HAP-1 (cell line): ENCODE measurements around the gene APOE.
A peak's percentile ranks its signal among the peaks of the same experiment; 100 is the strongest.

Experiments
- DNase-seq, 2 experiments: peaks; one replicate each; pipeline ENCODE4 v3.0.0-alpha.2; 2016 to 2020; ENCODE audit warnings: low spot score in 2 of 2
- H3K27me3 ChIP-seq: fragments of 250-450 bp; sonication (Bioruptor Pico); 2 replicates; pipeline ENCODE4 v1.5.1; 2020; ENCODE audit warnings: low read depth, mild to moderate bottlenecking, moderate library complexity
- H3K36me3 ChIP-seq: fragments of 250-450 bp; sonication (Bioruptor Pico); replicated peaks from 2 replicates; pipeline ENCODE4 v1.5.1; 2020; ENCODE audit warnings: mild to moderate bottlenecking
- H3K4me1 ChIP-seq: fragments of 250-450 bp; sonication (Bioruptor Pico); 2 replicates; pipeline ENCODE4 v1.5.1; 2020; ENCODE audit warnings: mild to moderate bottlenecking
- H3K4me3 ChIP-seq: fragments of 250-450 bp; sonication (Bioruptor Pico); 2 replicates; pipeline ENCODE4 v1.5.1; 2020; ENCODE audit warnings: mild to moderate bottlenecking, moderate library complexity
- H3K9me3 ChIP-seq: fragments of 250-450 bp; sonication (Bioruptor Pico); 2 replicates; pipeline ENCODE4 v1.5.1; 2020; ENCODE audit warnings: mild to moderate bottlenecking, moderate library complexity
- in situ Hi-C: fragments of 300-500 bp; cut with MboI; formaldehyde crosslinking; loops from 3 replicates; pipeline ENCODE4 v1.14.3; 2020; ENCODE audit warnings: low sequenced_read_pairs, inconsistent platforms, mixed read lengths

The APOE gene

DNA sequence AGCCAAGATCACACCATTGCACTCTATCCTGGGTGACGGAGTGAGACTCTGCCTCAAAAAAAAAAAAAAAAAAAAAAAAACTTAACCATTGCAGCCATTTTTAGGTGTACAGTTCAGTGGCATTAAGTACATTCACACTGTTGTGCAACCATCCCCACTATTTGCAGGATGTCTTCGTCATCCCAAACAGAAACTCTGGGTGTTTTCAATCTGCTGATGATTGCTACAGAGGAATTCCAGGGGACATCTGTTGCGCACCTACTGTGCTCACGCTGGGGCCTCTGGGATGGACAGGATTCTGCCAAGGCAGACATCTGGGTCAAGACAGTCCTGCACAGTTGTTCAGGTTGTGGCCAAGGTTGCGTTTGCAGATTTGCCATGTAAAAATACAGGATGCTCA, 34.1 kb downstream of the APOE start:
- Histone ChIP-seq H3K4me1 (no peaks in the 10 kb centered on the region), H3K27me3 (no peaks in the 10 kb centered on the region), H3K36me3 (no peaks in the 10 kb centered on the region), H3K9me3 (no peaks in the 10 kb centered on the region), H3K4me3 (no peak overlapping the region)
- no peak for DNase-seq
- in situ Hi-C loops: no loop called here

DNA sequence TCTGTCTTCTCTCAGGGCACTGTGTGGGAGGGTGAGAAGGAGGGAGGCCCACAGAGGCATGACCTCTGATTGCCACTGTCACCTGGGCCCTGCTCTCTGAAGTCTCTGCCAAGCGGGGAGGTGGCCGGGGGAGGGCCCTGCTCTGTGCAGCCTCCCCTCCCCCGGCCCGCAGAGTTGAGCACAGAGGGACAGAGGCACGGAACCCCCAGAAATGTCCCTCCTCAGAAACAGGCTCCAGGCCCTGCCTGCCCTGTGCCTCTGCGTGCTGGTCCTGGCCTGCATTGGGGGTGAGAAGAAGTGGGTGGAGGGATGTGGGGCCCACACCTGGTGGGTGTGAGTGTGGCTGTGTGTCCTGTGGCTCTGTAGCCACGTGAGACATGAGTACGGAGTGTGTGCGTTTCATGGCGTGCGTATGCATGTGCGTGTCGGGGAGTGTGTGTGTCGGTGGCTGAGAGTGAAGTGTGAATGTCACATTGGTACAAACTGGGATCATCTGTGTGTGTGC, 36.5 kb downstream of the APOE start, which contains the start of gene APOC4:
Gene APOC4 (plus strand): TSS at position 171 of the 505 bp plus-strand sequence. CDS start 41 bp downstream, at position 212.
- no peaks in the 10 kb centered on the region for H3K9me3 ChIP-seq
- H3K4me3 ChIP-seq: no peak within 1 kb of the TSS
- no peak for DNase-seq
- no peaks in the 10 kb centered on the region for H3K36me3 ChIP-seq
- in situ Hi-C loops: no loop called here
- no peaks in the 10 kb centered on the region for H3K27me3 ChIP-seq
- H3K4me1 ChIP-seq: no peaks in the 10 kb centered on the region

DNA sequence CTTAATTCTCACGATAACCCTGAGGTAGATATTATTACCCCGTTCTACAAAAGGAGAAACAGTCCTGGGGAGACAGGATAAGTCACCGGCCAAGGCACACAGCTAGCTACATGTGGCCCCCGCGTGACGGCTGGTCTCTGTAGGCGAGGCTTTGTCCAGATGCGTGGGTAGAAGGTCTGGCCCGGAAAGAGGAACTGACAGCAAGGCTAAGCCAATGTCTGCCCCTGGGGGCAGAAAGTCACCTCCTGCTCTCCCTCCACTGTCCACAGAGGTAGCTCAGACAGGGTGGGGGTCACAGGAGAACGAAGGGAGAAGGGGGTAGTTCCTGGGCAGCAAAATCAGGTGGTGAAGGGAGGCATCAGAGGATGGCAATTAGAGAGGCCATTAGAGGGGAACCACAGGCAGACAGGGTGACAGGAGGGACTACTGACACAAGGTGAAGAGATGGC, 38.2 kb downstream of the APOE start:
- no peaks in the 10 kb centered on the region for H3K9me3 ChIP-seq
- in situ Hi-C loops: no loop called here
- H3K4me1 ChIP-seq: no peaks in the 10 kb centered on the region
- no peaks in the 10 kb centered on the region for H3K27me3 ChIP-seq
- no peak overlapping the region for H3K4me3 ChIP-seq
- H3K36me3 ChIP-seq: no peaks in the 10 kb centered on the region
- no peak for DNase-seq

DNA sequence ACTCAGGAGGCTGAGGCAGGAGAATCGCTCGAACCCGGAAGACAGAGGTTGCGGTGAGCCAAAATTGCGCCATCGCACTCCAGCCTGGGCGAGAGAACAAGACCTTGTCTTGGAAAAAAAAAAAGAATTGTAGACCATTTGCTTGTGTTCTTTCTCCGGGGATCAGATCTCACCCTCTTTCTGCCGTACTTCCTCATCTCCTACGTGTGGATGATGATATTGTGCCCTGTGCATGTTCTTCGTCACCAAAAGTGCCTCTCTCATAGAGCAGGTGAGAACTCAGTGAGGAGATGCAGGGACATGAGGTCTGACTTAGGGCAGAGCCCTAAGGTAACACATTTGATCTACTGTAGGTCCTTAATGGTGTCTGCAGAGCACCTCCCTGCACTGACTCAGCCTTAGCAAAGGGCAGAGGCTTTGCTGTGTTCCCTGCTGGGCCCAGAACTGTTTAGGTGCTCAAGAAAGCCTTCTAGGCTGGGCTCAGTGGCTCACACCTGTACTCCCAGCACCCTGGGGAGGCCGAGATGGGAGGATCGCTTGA, 41.5 kb downstream of the APOE start:
- H3K4me3 ChIP-seq: no peak overlapping the region
- in situ Hi-C loops: loop anchor here (5.0 kb wide), 1 partner anchor 40 kb away; the partner anchor contains the start of gene APOE
- H3K36me3 ChIP-seq: peaks cover 8% of the 10 kb centered on the region; the same call in 1 of the 2 replicates
- DNase-seq: no peak
- H3K4me1 ChIP-seq: no peaks in the 10 kb centered on the region
- no peaks in the 10 kb centered on the region for H3K9me3 ChIP-seq
- no peaks in the 10 kb centered on the region for H3K27me3 ChIP-seq

DNA sequence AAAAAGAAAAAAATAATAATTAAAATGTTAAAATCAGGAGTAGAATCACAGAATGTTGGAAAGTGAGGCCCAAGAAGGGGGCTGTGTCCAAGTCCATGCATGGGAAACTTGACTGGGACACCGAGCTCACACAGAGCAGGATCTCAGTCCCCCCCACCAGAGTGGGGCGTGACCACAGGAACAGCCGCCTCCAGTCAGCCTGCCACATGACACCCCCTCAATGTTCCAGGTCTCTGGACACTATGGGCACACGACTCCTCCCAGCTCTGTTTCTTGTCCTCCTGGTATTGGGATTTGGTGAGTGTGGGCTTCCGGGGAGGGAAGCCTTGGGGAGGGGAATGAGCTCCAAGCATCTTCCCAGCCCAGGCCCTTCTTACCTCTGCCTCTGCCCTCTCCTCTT, 42.6 kb downstream of the APOE start:
- in situ Hi-C loops: loop anchor here (5.0 kb wide), 1 partner anchor 41 kb away; the partner anchor contains the start of gene APOE
- Histone ChIP-seq H3K27me3 (no peaks in the 10 kb centered on the region), H3K4me3 (no peak overlapping the region), H3K4me1 (no peaks in the 10 kb centered on the region), H3K36me3 (peaks cover 8% of the 10 kb centered on the region; the same call in 1 of the 2 replicates), H3K9me3 (no peaks in the 10 kb centered on the region)
- no peak for DNase-seq

DNA sequence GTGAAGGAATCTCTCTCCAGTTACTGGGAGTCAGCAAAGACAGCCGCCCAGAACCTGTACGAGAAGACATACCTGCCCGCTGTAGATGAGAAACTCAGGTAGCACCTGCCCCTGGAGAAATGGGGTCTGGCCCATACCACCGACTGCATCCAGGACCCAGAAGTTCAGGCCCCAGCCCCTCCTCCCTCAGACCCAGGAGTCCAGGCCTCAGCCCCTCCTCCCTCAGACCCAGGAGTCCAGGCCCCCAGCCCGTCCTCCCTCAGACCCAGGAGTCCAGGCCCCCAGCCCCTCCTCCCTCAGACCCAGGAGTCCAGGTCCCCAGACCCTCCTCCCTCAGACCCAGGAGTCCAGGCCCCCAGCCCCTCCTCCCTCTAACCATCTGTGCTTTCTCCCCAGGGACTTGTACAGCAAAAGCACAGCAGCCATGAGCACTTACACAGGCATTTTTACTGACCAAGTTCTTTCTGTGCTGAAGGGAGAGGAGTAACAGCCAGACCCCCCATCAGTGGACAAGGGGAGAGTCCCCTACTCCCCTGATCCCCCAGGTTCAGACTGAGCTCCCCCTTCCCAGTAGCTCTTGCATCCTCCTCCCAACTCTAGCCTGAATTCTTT, 43.3 kb downstream of the APOE start:
- H3K36me3 ChIP-seq: peaks cover 8% of the 10 kb centered on the region; the same call in 1 of the 2 replicates
- no peaks in the 10 kb centered on the region for H3K27me3 ChIP-seq
- no peaks in the 10 kb centered on the region for H3K4me1 ChIP-seq
- H3K9me3 ChIP-seq: no peaks in the 10 kb centered on the region
- in situ Hi-C loops: loop anchor here (5.0 kb wide), 1 partner anchor 42 kb away; the partner anchor contains the start of gene APOE
- no peak for DNase-seq
- no peak overlapping the region for H3K4me3 ChIP-seq

DNA sequence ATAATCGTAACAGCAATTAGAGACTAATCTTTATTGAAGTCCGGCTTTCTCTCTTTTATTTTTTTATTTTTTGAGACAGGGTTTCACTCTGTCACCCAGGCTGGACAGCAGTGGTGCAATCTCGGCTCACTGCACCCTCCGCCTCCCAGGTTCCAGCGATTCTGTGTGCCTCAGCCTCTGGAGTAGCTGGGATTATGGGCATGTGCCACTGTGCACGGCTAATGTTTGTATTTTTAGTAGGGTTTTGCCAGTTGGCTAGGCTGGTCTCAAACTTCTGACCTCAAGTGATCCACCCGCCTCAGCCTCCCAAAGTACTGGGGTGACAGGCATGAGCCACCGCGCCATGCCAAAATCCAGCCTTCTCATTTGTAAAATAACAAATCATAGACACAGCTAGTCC, 44.0 kb downstream of the APOE start:
- Histone ChIP-seq H3K9me3 (no peaks in the 10 kb centered on the region), H3K27me3 (no peaks in the 10 kb centered on the region), H3K36me3 (peaks cover 8% of the 10 kb centered on the region; the same call in 1 of the 2 replicates), H3K4me1 (no peaks in the 10 kb centered on the region), H3K4me3 (no peak overlapping the region)
- in situ Hi-C loops: loop anchor here (5.0 kb wide), 1 partner anchor 42 kb away; the partner anchor contains the start of gene APOE
- DNase-seq: no peak

DNA sequence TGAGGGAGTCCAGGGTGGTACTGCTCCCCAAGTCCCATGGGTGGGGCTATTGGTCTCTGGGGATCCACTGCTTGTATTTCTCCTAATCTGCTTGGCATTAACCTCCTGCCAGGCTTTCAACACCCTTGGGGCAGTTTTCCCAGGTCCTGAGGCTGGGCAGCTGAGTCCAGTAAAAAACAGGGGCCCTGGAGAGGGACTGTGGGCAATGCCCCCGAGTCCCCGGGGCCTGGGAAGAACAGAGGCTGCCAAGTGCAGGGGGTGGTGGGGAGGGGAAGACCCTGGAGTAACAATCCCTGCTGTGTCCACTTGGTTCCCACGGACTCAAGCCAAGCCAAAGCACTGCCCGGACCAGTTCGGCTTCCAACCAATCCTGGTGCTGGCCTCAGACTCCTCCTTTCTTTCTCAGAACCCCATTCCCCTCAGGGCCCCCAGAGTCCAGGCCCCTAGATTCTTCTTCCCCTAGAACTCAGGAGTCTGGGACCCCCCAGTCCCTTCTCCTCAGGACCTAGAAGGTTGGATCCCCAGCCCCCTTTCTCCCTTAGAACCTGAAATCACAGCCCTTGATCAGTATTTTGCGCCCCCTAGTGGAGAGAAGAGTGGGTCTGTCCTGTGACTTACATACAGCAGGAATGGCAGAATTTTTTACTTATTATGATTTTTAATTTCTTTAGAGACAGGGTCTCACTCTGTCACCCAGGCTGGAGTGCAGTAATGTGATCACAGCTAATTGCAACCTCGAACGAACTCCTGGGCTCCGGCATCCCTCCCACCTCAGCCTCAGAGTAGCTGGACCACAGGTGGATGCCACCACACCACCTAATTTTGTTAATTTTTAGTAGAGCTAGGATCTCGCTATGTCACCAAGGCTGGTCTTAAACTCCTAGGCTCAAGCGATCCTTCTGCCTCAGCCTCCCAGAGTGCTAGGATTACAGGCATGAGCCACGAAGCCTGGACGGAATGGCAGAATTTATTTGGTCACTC, 45.9 kb downstream of the APOE start:
- peak; percentile 64 to 79 for DNase-seq
- in situ Hi-C loops: no loop called here
- H3K36me3 ChIP-seq: peaks cover 11% of the 10 kb centered on the region; the same call in 1 of the 2 replicates
- H3K27me3 ChIP-seq: no peaks in the 10 kb centered on the region
- no peak overlapping the region for H3K4me3 ChIP-seq
- H3K4me1 ChIP-seq: peaks cover 6% of the 10 kb centered on the region
- H3K9me3 ChIP-seq: no peaks in the 10 kb centered on the region

DNA sequence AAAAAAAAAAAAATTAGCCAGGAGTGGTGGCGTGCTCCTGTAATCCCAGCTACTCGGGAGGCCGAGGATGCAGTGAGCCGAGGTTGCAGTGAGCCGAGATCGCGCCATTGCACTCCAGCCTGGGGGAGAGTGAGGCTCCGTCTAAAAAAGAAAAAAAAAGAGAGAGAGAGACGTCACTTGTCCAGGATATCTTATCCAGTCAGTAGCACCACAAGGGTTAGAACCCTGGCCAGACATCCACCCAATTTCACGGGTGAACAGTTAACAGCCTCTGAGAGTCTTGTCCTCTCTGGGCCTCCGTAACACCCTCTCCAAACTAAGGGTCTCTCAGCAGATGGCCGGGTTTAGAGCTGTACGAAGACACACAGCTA, 48.7 kb downstream of the APOE start:
- in situ Hi-C loops: no loop called here
- H3K36me3 ChIP-seq: peaks cover 11% of the 10 kb centered on the region; the same call in 1 of the 2 replicates

DNA sequence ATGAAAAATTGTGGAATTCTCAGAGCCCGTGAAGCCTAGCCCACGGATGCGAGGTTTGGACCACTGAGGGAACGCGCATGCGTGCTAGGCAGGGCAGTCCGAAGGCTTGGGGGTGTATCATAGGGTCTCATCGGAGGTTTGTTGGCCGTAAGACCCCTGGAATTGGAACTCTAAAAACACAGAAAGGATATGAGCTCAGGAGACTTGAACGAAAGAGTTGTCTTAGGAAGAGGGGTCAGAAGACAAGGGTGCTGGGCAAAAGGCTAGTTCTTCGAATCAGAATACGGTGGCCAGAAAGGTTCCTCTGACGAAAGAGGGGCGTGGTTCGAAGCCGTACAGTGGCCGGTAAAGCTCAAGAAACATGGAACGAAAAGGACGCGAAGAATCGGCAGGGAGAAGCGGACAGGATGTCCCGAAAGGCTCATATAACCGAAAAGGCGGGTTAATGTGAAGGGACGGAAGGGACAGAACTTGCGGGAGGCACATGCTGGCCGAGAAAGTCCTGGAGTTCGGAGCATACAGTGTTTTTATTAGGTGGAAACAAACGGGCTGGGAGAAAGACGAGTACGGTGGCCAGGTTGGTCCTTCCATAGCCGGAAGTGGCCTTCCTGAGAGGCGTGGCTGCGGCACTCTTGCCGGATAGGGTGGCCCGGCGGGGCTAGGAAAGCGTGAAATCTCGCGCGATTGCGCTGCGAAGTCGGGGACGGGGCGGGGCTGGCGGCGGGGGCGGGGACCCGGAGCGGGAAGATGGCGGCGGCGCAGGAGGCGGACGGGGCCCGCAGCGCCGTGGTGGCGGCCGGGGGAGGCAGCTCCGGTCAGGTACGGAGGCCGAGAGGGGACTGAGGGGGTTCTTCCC, 49.3 kb downstream of the APOE start, which contains the start of gene CLPTM1:
Gene CLPTM1 (plus strand): TSS at position 732 of the 856 bp plus-strand sequence. CDS start 16 bp downstream, at position 748.
- H3K9me3 ChIP-seq: no peaks in the 10 kb centered on the region
- peak; percentile 94 to 98 for DNase-seq
- in situ Hi-C loops: no loop called here
- no peaks in the 10 kb centered on the region for H3K27me3 ChIP-seq
- H3K36me3 ChIP-seq: peaks cover 13% of the 10 kb centered on the region; the same call in 1 of the 2 replicates
- H3K4me1 ChIP-seq: peaks cover 6% of the 10 kb centered on the region
- H3K4me3 ChIP-seq: peak within 1 kb of the TSS; percentile 98

More for the DNA sequence above, 48.7 kb downstream of the APOE start:
- no peaks in the 10 kb centered on the region for H3K9me3 ChIP-seq
- no peak for DNase-seq
- no peaks in the 10 kb centered on the region for H3K27me3 ChIP-seq
- H3K4me1 ChIP-seq: peaks cover 6% of the 10 kb centered on the region
- peak overlapping the region; percentile 98 for H3K4me3 ChIP-seq

DNA sequence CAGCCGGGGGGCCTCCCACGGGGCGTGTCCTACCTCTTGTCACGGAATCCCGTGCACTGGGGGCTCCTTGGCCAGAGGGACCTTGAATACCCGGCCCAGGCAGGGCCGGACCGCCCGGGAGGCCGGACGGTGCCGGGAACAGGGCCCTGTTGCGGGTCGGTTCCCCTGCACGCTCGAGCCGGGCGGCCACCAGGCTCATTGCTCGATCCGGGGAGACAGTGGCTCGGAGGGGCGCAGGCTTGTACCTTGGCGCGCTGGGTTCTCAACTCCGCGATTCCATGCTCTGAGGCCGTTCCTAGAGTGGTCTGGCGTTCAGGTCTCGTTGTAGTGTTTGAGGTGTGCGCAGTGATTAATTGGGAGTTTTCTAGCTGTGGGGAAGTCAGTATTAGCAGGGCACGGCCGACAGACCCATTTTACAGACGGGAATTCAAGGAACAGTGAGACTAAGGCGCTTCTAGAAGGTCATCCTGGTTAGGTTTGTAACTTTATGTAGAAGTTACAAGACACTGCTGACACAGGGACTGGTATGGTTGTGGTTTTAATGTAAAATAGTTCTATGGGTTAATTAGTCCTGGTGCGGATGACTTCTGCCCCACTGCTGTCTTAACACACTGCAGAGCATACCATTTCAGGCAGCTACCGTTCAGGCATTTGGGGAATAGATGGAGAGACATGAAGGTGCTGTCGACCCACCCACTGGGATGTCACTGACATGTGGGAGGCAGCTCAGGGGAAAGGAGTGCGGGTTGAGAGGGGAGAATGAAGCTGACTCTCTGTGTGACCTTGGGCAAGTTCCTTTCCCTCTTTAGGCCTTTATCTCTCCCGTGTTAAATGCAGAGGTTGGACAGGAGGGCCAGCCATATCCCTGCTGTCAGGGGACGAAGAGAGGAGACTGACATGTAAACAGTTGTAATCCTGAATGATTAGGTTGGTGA, 50.2 kb downstream of the APOE start:
- peaks cover 13% of the 10 kb centered on the region; the same call in 1 of the 2 replicates for H3K36me3 ChIP-seq
- H3K4me3 ChIP-seq: peak overlapping the region; percentile 98
- DNase-seq: no peak
- no peaks in the 10 kb centered on the region for H3K27me3 ChIP-seq
- peaks cover 6% of the 10 kb centered on the region for H3K4me1 ChIP-seq
- no peaks in the 10 kb centered on the region for H3K9me3 ChIP-seq
- in situ Hi-C loops: no loop called here

DNA sequence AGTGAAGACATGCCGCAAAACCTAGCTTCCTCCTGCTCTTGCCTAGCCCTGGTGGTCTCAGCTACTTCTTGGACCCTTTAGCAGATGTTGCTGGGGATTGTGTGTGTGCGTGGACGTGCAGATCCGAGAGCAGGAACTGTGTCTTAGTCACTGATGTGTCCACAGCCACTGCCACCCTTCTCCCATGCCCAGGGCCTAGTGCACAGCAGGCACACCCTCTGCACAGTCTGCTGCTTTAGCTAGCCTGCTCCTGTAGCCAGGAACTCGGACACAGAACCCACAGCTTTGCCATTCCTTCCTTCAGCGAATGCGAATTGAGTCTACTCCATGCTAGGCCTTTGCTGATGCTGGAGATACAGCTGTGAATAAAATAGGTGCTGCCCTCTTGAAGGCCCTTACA, 51.9 kb downstream of the APOE start:
- Histone ChIP-seq H3K9me3 (no peaks in the 10 kb centered on the region), H3K4me3 (no peak overlapping the region), H3K4me1 (peaks cover 6% of the 10 kb centered on the region), H3K36me3 (peaks cover 22% of the 10 kb centered on the region), H3K27me3 (no peaks in the 10 kb centered on the region)
- in situ Hi-C loops: no loop called here
- no peak for DNase-seq
